NCI-H524 treated with DMSO at 0.1 percent for 48 hours (cell line): ENCODE results near the gene CLDN4.
"Not testable (repeated sequence)": the region's sequence is repeated elsewhere in the genome, so short reads cannot be mapped to it uniquely, and the experiment has no call there.

ENCODE experiments used
- DNase-seq: peaks from one replicate; lab custom pipeline; 2025; lab: John Stamatoyannopoulos, UW

CLDN4 gene

DNA sequence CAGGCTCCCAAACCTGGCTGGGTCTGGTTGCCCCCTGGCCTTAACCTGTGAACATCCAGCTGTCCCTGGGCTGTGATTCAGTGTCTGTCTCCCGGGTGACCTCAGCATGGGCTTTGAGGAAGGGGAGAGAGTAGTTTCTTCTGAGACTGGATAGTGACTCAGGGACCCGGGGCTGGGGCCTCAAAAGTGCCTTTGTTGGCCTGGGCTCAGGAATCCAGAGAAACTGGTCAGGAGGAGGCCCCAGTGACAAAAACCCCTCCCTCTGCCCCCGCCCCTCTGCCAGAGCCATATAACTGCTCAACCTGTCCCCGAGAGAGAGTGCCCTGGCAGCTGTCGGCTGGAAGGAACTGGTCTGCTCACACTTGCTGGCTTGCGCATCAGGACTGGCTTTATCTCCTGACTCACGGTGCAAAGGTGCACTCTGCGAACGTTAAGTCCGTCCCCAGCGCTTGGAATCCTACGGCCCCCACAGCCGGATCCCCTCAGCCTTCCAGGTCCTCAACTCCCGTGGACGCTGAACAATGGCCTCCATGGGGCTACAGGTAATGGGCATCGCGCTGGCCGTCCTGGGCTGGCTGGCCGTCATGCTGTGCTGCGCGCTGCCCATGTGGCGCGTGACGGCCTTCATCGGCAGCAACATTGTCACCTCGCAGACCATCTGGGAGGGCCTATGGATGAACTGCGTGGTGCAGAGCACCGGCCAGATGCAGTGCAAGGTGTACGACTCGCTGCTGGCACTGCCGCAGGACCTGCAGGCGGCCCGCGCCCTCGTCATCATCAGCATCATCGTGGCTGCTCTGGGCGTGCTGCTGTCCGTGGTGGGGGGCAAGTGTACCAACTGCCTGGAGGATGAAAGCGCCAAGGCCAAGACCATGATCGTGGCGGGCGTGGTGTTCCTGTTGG is at the start of gene CLDN4:
CLDN4 (plus strand) TSS at position 316 of the 903 bp plus-strand sequence; CDS start at position 522, 206 bp downstream.
- DNase-seq, result peak; percentile 31

GRCh38 chr7:73786588-73786987 is 44.2 kb upstream of the CLDN4 start:
- no peak for DNase-seq

DNA sequence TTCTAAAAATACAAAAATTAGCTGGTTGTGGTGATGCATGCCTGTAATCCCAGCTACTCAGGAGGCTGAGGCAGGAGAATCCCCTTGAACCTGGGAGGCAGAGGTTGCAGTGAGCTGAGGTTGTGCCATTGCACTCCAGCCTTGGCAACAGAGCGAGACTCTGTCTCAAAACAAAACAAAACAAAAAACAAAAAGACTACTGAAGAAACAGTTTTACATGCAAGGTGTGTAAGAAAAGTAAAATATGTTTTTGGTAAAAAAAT is 43.1 kb upstream of the CLDN4 start:
- DNase-seq, result not testable (repeated sequence)

DNA sequence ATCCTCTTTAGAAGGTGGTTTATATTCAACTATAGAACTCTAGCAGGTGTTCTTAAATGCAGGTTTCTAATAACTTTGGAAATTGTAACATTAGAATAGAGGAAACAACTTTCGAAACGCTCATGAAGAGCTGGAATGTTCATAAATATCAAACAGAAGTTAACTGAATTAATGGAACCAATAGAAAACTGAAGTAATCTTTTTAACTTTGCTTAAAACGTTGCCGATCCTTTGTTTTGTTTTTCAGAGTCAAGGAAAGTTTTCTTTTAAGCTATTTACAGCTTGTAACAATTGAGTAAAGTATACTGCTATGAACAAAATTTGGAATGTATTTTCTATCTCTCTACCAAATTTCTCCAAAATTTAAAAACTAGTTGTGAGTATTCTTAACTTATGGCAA is 41.7 kb upstream of the CLDN4 start:
- no peak for DNase-seq

GRCh38 chr7:73791170-73791690 is 39.6 kb upstream of the CLDN4 start:
- DNase-seq, result not testable (repeated sequence)

DNA sequence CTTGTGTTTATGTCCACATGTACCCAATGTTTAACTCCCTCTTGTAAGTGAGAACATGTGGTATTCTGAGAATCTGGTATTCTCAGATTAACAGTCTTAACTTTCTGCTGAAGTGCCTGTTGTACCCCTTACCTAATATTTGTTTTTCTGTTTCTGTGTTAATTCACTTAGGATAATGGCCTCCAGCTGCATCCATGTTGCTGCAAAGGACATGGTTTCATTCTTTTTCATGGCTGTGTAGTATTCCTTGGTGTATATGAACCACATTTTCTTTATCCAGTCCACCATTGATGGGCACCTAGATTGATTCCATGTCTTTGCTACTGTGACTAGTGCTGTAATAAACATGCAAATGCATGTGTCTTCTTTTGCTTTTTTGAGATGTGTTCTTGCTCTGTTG is 35.6 kb upstream of the CLDN4 start:
- not testable (repeated sequence) for DNase-seq

- DNase-seq, result not testable (repeated sequence)
Observed at GRCh38 chr7:73796656-73797055, 34.1 kb upstream of the CLDN4 start.

GRCh38 chr7:73797176-73797575 is 33.6 kb upstream of the CLDN4 start:
- DNase-seq, result not testable (repeated sequence)

DNA sequence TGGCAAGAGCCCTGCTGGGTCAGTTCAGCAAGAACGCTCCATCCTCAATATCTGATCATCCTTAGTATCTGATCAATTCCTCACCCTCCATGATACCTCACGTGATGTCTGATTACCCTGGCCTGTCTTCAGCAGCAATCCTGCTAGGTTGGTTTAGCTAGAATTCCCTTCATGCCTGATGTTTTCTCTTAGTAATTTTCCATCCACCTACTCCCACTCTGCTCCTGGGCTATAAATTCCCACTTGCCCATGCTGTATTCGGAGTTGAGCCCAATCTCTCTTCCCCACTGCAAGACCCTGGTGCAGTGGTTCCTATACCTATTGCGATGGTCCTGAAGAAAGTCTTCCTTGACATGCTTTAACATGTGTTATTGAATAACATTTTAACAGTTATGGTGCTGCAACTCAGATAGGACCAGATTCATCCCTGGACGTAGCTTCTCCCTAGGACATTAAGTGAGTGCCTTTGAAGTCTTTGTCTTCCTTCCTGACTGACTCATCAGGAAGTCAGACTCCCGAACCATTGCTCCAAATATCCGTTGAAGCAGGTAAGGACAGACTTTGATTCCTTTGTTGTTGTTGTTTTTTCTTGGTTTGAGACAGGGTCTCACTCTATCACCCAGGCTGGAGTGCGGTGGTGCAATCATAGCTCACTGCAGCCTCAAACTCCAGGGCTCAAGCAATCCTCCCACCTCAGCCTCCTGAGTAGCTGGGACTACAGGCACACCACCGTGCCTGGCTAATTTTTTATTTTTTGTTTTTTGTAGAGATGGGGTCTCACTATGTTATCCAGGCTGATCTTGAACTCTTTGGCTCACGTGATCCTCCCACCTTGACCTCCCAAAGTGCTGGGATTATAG is 31.3 kb upstream of the CLDN4 start:
- no peak for DNase-seq

DNA sequence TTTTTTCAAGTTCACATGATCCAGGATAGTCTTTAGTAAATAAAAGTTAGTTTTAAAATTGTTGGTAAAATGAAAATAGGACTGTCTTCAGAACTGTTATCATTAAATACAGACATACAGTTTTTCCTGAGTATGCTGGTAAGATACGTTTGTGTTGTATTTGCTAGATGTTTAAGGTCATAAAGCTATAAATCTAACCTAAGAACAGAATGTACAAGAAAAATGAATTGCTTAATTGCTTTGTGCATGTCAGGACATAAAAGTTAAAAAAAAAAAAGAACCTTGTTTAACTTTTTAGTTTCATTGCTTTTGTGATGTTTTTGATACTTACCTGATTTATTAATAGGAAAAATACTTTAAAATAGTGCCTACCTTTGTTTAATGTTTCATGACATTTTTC is 29.2 kb upstream of the CLDN4 start:
- no peak for DNase-seq

DNA sequence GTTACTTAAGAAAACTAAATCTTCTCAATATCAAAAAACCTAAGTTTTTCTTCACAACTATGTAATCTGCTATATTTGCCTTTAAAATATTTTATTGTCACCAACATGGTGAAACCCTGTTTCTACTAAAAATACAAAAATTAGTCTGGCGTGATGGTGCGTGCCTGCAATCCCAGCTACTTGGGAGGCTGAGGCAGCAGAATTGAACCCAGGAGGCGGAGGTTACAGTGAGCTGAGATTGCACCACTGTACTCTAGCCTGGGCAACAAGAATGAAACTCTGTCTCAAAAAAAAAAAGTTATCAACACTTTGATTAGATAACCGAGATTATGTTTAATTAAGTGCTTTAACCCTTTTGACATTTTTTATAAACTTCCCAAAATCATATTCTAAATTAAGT is 28.3 kb upstream of the CLDN4 start:
- no peak for DNase-seq

DNA sequence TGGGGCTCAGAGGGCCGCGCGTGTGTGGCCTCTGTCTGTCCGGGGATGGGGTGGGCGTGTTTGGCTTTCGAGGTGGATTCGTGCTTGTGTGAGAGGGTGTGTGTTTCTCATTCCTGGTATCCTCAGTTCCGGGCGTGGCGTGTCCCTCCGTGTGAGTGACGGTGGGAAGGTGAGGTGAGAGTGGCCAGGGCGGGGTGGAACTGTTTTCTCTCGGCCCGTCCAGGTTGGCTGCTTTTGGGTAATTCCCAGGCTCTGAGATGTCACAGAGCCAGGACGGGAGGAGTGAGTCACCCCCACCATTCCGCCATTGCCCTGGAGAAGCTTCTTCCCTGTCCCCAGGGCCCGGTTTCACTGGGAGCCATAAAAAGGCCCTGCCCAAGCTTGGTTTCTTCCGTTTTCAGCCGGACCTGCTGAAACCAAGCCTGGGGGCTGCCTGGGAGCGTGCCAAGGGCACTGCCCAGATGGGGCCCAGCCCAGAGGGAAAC is 21.3 kb upstream of the CLDN4 start:
- DNase-seq, result no peak

DNA sequence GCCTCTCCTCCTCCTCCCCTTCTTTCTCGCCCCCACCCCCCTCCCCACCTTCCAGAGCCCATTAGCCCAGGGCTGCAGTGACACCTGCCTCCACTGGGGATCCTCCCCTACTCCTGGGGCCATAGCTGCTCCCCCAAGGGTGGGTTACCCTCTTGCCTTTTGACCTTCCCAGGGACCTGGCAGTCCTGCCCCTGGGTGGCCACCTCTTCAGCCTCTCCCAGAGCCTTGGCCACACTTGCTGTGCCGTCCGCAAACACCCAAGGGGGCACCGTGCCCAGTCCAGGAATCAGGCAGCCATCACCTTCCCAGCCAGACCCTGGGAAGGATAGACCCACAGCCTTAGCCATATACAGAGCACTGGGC is 19.8 kb upstream of the CLDN4 start:
- no peak for DNase-seq

DNA sequence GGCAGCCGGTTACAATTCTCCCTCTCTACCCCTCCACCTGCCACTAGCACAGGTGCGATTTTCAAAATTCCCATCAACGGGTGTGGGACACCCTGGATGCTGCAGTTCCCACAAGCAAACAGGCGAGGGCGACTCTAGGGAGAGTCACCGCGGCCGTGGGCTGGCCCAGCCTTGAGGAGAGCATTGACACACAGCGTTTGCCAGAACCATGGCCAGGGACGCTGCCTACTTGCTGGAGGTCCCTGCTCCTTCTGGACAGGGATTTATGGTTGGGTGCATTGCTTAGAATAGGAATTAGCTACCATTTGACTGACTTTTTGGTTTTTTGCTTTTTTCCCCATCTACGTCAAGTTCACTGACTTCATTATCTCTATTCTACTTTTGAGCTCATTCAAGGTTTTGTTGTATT is 19.0 kb upstream of the CLDN4 start:
- peak; percentile 3 for DNase-seq

GRCh38 chr7:73812996-73813395 is 17.8 kb upstream of the CLDN4 start:
- DNase-seq, result no peak

DNA sequence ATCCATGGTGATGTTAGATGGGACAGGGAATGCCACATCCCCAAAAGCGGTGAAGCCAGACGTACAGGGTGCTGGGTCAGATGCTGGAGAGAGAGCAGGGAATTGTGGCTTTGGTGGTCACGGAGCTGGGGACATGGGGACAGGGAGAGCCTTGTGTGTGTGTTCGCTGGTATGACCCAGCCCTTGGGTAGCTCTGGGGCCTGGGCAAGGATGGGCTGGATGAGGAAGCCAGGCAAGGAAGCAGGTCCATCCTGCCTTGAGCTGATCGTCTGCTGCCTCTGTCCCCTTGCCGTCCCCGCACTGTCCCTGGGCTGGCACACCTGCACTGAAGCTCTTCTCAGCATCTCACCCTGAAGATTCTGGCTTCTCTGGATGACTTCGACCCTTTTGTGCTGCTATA is 15.4 kb upstream of the CLDN4 start:
- DNase-seq, result no peak

DNA sequence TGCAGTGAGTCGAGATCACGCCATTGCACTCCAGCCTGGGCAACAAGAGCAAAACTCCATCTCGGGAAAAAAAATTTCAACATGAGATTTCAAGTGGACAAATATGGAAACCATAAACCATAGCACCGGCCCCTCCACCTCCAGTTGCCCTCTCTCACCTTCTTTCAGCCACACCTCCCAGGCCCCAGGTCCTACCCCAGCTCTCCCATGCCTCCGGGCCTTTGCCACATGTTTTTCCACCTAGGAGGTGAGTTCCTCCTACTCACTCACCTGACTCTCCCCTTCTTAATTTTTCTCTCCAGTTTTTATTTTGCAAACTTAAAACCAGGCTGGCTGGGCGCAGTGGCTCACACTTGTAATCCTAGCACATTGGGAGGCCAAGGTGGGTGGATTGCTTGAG is 13.7 kb upstream of the CLDN4 start:
- no peak for DNase-seq

DNA sequence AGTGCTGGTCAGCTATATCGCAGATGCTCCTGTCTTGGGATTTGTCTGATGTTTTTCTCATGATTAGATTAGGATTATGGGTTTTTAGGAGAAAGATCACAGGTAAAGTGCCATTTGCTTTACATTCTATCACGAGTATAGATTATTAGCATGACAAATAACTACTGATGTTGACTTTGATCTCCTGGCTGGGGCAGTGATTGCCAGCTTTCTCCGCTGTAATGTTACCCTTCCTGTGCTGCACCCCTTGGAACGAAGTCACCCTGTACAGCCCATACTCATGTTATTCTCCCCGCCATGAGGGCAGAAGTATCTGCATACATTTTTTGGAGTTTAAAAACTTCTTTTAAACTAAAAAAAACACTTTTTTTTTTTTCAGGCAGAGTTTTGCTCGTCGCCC is 10.8 kb upstream of the CLDN4 start:
- DNase-seq, result no peak

DNA sequence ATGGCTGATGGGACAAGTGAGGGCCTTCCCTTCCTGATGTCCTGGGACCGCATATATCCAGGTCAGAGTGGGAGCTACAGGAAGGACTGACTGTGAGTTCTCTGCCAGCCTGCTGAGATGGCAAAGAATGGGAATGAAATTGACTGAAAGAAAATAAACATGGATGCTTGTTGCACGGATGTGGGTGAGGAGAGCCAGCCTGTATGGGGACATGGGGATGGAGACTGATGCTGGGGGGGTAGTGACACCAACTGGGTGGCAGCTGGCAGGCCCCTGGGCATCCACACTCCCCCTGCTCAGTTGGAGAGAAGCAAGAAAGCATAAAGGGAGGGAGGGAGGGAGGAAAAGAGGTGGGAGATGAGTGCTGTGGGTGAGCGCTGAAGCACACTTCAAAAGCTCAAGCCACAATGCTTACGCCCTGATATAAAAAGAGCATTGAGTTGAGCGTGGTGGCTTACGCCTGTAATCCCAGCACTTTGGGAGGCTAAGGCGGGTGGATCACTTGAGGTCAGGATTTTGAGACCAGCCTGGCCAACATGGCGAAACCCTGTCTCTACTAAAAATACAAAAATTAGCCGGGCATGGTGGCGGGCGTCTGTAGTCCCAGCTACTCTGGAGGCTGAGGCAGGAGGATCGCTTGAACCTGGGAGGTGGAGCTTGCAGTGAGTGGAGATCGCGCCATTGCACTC is 9.1 kb upstream of the CLDN4 start:
- DNase-seq, result peak; percentile 35

- no peak for DNase-seq
Observed at GRCh38 chr7:73822319-73823173, 8.2 kb upstream of the CLDN4 start.

DNA sequence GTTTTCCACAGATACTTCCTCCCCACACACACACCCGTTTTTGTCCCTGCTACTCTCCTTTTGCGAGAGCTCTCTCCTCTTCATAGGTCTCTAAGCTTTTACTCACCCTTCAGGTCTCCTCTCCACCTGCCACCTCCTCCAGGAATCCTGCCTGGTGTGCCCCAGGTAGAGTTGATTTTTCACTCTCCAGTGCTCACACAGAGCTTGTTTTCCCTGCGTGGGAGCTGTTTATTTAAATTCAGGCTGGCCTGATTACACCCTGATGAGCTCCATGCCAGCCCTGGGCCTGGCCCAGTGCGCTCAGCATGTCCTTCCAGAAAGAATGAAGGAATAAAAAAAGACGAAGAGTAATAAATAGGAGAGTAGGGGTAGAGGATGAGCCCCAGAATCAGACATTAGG is 7.5 kb upstream of the CLDN4 start:
- no peak for DNase-seq
